ENCODE measurements around the gene HES7. TPM values are rescaled to one million over a fixed set of nuclear protein-coding genes. Genes with fewer than 3 reads are reported as not detected.

HES7 gene
- polyA plus RNA-seq, 10 donors, result 0.11 to 0.27 (median 0.16) TPM; not detected in 3

DNA sequence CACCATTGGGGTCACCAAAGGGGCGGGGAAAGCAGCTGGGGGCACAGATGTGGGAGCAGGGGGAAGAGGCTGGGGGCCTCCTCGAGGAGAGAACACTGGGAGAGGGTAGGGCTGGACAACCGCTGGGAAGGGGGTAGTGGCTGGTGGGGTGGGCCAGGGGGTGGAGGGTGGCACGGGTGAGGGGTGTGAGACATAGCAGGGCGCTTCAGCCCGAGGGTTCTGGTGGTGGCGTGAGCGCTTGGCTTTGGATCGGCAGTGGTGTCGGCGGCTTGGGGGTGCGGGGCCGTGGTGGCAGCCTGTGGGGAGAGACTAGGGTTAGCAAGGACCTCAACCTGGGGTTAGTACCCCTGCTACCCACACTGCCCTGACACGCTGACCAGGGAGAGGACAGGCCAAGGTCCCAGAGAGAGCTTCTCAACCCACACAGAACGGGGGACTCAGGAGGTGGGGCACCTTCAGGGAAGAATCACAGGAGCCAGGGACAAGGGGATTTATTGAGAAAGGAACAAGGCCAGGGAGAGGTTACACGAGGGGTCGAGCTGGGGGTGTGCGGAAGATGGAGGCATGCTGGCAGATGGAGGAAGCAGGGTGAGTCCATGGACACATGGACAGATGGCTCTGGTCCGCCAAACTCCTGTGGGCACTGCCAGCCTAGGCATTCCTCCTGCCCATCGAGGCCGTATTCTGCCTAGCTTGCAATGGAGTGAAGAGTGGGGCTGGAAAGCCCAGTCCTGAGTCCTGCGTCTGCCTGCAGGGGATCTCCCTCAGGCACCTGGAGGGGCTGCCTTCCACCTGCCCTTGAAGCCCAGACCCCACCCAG lies 19.9 kb upstream of the HES7 start:
- peak in 1 of 3 donors; percentile 30 for DNase-seq

DNA sequence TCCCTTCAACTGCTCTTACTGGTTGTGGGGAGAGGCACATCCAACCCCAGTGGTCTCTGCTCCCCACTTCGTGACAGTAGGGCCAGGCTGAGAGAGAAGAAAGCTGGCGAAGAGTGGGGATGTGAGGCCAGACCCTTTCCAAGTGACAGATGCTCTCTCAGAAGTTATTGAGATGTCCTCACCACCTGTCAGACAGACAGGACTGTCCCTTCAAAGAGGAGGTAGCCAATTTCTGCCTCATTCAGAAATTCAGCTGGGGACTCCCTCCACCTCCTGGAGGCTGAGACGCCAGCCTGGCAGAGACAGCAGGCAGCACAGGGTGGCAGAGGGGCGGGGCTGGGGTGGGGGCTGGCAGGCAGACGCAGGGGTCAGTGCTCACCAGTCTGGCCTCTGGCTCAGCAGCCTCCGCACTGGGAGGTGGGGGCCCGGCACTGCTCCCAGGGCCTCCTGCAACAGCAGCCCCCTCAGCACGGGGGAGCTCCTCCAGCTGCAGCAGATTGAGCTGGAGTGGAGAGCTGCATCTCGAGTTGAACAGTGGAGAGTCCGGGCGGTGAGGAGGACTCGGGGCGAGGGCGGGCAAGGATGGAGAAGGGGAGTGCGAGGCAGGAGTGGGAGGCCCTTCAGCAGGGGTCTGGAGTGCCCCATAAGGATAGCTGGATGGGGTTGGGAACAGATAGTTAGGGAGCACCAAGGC lies 19.1 kb upstream of the HES7 start:
- DNase-seq, result peak in 1 of 3 donors; percentile 30

DNA sequence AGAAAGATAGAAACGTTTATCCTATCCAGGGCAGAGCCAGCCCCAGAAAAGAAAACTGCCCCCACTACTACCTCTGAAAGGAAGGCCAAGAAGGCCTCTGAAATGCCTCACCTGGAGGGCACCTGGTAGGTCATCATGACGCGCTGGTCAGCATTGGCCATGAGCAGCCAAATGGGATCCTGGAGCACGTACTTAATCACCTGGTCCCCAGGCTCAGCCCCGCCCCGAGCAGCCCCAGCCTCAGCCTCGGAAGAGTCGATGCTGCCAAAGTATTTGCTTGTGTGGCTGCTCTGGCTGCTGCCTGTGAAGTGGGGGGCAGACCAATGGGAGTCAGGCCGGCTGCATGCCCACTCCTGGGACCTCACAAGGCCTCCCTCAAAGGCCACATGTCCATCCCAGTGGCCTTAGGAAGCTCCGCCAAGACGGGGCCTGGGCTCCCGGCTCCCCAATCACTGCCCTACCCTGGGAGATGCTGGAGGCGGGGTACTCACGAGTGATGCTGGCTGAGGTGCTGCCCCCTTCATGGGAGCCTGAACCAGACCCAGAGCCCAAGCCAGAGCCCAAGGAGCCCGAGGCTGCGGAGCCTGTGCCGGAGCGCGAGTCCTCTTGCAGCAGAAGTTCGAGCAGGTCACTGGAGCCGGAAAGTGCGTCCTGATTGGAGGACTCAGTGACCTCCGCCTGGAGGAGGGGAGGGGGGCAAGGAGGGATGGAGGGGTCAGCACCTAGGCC lies 18.4 kb upstream of the HES7 start:
- DNase-seq, result peak in 1 of 3 donors; percentile 28

DNA sequence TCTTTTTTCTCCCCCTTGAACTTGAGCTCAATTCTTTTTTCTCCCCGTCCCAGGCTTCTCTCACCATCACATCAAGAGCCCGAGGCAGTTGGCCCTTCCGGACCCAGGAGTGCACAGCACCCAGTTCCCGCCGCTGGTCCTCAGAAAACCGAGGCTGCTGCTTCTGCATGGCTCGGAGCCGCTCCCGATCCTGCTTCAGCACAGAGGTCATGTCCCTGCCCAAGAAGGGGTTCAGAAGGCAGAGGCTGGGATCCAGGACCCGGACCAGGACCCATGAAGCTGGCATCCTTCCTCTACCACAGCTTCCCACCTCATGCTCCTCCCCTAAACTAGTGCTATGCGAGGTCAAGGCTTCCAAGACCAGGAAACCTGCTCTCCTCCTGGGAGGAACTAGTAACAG lies 17.8 kb upstream of the HES7 start:
- DNase-seq, result peak in 1 of 3 donors; percentile 18

DNA sequence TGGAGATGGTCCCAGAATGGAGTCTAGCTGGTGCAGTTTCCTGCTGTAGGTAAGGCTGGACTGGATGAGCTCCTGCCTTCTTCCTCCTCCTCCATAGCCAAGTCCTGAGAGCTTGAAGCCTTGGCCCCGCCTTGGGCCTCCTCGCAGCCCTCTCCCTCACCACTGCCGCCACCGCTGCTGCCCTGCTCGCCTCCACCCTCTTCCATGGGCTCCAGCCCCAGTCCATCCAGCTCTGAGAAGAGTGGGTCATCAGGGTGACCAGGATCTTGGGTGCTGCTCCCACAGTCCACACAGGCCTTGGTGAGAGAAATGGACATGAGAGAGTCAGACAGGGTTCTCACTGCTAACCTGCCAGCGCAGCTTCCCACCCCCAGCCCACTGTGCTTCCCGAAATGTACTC lies 17.1 kb upstream of the HES7 start:
- DNase-seq, result peak in 1 of 3 donors; percentile 31

DNA sequence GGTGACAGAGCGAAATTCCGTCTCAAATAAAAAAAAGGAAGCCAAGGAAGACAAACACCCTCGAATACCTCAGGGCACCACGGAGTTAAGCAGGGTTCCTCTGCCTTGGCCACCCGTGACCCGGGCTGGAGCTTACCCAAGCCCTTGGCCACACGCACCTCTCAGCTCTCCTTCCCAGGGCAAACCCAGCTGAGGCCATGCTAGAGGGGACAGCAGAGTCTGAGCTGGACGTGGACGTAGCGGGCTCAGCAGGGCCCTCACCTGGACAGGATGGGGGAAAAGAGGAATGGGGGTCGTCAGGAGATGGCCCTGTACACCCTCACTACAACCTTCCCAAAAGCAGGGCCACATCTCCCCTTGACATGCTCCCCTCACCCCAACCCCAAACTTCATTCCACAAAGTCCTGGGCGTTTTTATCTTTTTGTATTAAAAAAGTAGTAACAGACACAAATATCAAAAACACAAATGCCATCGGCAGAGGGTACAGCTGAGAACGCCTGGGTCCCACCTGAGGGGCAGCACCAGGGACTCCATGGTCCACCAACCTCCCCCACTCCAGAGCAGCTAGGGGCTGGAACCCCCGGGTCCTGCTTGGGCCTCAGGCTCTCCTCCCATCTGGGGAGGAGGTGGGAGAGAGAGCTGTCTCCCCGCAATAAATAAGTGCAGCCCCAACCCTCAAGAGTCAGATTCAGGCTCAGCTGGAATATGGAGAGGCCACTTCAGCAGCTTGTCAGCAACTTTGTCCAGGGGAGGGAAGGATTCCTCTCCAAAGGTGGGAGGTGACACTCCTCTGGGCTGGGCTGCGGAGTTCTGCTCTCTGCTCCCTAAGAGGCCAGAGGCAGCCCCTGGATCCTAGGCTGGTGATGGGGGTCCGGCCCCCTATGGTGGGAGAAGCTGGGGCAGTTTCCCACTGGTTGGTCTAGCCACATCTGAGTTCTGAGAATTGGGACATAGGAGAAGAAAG lies 16.4 kb upstream of the HES7 start:
- peak in 1 of 3 donors; percentile 37 for DNase-seq

DNA sequence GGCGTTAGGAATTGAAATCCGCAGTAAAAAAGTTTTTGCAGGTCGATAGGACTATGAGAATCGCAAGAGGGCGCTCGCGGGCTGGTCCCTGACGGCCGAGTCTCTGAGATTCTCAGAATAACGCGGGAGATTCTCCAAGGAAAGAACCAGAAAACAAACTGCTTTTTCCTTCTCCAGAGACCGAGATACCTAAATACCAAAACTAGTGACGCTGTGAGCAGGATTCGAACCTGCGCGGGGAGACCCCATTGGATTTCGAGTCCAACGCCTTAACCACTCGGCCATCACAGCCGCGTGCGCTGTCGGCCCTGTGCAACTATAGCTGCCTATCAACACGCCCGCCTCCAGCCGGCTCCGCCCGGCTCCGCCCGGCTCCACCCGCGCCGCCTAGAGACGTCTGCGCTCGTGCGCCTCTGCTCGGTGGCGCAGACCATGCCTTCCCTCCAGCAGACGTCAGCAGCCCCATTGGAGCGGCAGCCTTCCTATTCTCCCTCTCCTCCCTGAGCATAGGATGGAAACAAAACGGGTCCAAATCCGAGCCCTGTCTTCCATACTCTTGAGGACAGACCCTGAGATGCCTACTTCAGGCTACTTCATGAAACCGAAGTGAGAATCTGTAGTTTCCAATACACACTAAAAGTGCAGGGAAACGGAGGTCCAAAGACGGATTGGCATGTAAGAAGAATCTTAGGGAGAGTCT lies 14.9 kb upstream of the HES7 start:
- DNase-seq, result peak; percentile 95 to 98 (median 97)

DNA sequence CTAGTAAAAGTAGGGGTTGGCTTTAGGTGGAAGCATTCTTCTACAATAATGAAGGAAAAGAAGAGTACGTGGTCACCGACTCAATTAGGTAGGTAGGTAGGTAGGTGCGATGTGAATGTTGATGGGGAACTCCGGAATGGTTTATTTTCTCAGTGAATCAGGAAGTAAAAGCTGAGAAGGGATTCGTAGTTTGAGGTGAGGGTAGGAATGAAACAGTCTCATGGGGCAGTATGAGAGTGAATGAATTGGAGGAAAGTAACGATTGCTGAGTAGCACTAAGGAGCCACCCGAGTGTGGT lies 14.4 kb upstream of the HES7 start:
- DNase-seq, result no peak

DNA sequence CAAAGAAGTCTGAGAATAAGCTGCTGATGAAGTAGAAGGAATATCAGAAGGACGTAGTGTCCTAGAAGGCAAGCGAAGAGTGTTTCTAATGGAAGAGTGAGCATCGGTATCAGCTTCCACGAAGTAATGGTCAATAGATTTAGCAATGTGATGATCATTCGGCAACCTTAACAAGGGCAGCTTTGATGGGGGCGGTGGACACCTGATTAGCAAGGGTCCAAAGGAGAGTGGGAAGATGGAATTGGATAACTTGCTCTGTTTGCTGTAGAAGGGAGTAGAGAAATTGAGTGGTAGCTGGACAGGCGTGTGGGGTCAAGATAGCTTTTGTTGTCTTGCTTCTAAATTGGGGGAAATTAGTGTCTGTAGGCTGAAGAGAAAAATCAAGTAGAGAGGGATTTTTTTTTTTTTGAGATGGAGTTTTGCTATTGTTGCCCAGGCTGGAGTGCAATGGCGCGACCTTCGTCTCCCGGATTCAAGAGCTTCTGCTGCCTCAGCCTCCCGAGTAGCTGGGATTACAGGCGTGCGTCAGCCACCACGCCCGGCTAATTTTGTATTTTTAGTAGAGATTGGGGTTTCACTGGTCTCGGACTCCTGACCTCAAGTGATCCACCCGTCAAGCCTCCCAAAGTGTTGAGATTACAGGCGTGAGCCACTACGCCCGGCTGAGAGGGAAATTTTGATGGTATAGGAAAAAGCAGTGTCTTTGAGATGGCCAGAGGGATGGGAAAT lies 13.9 kb upstream of the HES7 start:
- no peak for DNase-seq

DNA sequence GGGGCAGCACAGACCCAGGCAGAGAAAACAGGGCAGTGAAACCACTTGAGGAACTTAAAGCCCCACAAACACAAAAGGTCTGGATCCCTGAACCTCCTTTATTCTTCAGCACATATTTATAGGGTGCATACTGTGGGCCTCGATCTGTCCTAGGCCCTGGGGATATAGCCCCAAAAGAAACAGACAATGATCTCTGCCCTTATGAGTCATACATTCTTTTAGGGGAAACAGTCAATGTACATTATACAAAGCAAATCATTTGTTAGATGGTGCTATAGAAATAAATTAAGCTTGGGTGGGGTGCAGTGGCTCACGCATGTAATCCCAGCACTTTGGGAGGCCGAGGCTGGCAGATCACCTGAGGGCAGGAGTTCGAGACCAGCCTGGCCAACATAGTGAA lies 10.0 kb upstream of the HES7 start:
- DNase-seq, result no peak

DNA sequence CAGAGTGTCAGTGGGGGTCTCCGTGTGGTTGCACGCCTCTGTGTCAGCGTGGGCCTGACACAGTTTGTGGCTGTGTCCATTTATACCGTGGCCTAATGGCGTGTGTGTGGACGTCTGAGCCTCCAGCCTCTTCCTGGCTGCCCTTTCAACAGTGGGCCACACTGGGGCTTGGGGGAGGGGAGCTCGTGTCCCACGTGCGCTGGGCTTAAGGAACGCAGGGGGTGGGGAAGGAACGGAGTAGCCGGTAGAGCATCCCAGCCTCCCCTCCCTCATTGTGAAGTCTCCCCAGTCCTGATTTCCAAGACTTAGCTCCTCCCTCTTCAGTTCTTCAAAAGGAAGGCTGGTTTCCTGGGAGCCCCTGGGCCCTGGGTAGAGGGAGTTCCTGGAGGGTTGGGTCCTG lies 9.5 kb upstream of the HES7 start:
- DNase-seq, result no peak

DNA sequence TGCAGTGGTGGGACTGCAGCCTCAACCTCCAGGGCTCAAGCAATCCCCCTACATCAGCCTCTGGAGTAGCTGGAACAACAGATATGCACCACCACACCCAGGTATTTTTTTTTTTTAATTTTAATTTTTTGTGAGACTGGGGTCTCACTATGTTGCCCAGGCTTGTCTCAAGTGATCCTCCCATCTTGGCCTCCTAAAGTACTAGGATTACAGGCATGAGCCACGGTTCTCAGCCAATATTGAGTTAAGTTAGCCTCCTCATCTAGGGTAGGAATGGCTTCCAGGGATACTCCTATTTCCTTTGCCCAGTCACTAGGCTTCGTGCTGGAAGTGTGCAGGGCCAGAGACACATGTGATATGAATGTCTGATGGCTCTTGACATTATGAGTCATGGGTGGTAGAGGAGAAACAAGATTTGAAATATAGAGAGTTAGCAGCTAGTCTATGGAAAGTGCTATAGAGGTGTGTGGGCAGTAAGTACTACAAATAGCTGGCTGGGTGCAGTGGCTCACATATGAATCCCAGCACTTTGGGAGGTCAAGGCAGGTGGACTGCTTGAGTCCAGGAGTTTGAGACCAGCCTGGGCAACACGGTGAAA lies 8.0 kb upstream of the HES7 start:
- DNase-seq, result no peak

DNA sequence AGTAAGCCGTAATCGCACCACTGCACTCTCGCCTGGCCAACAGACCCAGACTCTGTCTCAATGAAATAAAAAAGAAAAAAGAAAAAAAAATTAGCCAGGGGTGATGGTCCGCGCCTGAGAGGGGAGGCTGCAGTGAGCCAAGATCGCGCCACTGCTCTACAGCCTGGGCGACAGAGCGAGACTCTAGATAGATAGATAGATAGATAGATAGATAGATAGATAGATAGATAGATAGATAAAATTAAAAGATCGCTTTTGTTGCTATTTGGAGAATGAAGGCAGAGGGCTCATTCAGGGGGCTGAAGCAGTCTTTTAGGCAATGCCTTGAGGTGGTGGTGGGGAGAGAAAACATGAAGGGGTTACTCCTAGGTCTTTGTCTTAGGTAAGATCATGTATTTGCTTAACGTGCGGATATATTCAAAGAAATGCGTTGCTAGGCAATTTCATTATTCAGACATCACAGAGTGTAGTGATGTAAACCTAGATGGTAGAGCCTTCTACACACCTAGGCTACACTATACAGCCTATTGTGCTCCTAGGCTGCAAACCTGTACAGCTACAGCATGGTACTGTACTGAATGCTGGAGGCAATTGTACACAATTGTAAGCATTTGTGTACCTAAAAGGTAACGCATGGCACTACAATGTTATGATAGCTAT lies 4.3 kb upstream of the HES7 start:
- DNase-seq, result no peak

DNA sequence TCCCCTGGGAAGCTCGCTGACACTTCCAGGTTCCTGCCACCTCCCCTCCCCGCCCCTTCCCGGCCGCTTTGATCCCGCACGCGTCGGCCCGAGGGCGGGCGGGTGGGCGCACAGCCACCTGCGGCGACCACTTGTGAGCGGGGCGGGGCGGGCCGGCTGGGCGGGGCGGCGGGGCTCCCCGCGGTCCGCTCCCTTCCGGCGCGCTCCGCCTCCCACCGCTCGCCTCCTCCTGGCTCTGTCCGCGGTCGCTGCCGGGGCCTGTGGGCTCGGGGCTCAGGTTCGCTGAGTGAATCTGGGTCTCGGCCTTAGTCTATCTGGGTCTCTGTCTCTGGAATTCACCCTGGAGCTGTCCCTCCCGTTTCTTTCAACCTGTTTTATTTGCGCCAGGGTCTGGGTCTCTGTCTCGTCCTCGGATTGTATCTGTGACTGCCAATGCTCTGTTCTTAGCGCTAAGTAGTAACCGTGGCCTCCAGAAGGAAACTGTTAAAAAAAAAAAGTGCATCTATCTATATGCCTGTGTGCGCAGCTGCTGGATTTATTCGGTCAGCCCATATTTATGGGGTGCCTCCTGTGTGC lies 2.7 kb upstream of the HES7 start:
- DNase-seq, result peak in 2 of 3 donors; percentile 48 to 86

DNA sequence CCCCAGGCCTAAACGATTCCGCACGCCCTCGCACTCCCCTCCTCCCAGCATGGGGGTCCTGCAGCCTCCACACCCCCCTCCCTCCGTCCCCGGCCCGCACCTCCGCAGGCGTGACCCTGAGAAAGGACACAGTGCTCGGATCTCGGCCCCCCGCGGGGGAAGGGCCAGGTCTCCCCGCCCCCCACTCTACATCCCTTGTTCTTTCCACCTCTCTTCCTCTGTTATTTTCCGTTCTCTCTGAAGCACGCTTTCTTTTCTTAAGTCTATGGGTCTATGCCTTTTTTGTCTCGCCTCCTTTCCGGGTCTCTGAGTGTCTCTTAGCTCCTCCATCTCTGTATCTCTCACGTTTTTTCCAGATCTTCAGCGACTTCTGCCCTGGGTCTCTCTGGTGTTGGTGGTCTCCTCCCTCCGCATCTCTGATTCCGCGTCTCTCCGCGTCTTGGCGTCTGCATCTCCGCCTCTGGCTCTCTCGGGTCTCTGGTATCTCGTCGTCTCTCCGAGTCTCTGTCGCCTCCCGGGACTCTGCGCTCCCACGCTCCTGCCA lies 2.1 kb upstream of the HES7 start:
- DNase-seq, result peak in 1 of 3 donors; percentile 77

DNA sequence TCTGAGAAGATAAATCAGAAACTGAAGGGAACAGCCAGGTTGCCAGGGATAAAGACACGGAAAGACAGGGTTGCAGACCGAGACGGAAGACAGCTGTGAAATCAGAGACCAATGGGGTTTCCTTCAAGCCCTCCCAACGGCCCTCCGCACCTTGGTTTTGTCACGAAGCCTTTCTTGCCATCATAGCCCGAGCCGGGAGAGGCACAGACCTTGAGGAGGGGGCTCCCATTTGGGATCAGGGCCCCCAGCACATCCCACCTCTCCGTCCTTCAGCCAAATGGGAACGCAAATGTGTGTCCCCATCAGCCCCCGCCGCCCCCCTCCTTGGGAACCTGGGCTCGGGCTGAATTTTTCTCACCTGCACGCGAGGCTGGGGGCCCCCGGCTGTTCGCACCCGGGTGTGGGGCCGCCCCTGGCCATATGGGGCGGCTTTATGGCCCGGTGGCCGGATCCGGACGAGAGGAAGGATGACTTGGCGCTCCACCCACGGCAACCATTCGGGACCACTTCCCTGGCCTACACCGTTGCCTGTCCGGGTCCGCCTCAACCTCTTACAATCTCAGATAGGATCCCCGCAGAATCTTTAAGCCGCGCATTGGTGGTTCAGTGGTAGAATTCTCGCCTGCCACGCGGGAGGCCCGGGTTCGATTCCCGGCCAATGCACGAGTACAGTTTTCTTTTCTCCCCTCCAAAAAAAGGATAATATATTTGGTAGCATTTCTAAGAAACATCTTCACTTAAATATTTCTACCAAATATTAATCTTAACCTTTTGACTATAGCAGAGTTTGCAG lies 1.4 kb upstream of the HES7 start:
- peak; percentile 82 to 91 (median 88) for DNase-seq

DNA sequence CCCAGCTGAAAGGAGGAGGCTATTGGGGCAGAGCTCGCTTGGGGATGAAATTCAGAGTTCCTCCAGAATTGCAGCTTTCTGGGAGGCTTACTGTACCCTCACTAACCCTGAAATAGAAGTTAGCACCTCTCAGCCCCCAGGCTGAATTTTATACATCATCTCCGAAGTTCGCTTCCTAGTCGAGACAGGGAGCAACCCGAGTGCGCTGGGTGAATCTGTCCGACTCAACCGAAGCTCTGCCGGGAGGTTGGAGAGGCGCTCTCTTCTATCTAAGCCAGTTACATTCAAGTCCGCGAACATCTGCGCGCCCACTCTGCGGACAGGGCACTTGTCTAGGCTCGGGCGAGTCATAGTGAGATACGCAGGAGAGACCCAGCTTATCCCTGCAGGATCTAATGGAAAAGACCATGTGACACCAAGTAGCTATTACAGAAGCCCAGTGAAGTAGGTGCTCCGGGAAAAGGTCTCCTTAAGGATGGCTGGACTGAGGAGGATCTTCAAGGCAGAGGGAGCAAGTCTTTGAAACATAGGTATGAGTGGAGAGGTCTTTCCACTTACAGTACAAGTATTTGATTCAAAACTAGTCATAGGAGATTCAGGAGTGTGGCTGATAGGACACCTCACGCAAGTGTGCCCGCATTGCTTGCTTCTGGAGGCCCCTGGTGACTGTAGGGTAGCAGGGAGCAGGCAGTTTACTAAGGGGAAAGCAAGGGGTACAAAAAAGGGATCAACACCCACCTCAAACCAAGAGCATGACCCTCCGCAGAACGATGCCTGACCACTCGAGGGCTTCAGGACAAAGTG lies 646 bp upstream of the HES7 start:
- DNase-seq, result peak in 1 of 3 donors; percentile 66

All from muscle of back (tissue), 11 donors.